Measurements from ENCODE around the gene PID1.

- TF ChIP-seq, protein P1, sequence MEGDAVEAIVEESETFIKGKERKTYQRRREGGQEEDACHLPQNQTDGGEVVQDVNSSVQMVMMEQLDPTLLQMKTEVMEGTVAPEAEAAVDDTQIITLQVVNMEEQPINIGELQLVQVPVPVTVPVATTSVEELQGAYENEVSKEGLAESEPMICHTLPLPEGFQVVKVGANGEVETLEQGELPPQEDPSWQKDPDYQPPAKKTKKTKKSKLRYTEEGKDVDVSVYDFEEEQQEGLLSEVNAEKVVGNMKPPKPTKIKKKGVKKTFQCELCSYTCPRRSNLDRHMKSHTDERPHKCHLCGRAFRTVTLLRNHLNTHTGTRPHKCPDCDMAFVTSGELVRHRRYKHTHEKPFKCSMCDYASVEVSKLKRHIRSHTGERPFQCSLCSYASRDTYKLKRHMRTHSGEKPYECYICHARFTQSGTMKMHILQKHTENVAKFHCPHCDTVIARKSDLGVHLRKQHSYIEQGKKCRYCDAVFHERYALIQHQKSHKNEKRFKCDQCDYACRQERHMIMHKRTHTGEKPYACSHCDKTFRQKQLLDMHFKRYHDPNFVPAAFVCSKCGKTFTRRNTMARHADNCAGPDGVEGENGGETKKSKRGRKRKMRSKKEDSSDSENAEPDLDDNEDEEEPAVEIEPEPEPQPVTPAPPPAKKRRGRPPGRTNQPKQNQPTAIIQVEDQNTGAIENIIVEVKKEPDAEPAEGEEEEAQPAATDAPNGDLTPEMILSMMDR (IDR thresholded peaks at IDR 0.05) = no peak
- TF ChIP-seq POLR2A (IDR thresholded peaks at IDR 0.05) = no peak
These were observed 138.9 kb downstream of the PID1 start for GRCh38 chr2:229132236-229132635.

All from body of pancreas (tissue), 4 donors.